Large intestine (tissue), 3 donors: Measurements from ENCODE around the gene NFATC3. TPM values are rescaled to one million over a fixed set of nuclear protein-coding genes. Genes with fewer than 3 reads are reported as not detected.

Experiments
- DNase-seq, 2 donors: peaks; one replicate each; pipeline versions ENCODE4 v3.0.0 to v3.0.0-alpha.2; 2013
- H3K27ac ChIP-seq: one replicate; pipeline ENCODE4 v1.5.1; 2013; ENCODE audit warnings: low read length
- H3K27me3 ChIP-seq: 2 replicates; pipeline ENCODE4 v1.6.1; 2013; ENCODE audit warnings: low read length; ENCODE audit not compliant: control insufficient read depth, insufficient read depth
- H3K36me3 ChIP-seq: 2 replicates; pipeline ENCODE4 v1.6.1; 2013; ENCODE audit warnings: low read length; ENCODE audit not compliant: control insufficient read depth, insufficient read depth
- H3K4me1 ChIP-seq: one replicate; pipeline ENCODE4 v1.6.1; 2013; ENCODE audit warnings: low read length; ENCODE audit not compliant: control insufficient read depth, insufficient read depth
- H3K4me3 ChIP-seq: one replicate; pipeline ENCODE4 v1.5.1; 2013; ENCODE audit warnings: low read length
- H3K9me3 ChIP-seq: one replicate; pipeline ENCODE4 v1.6.1; 2013; ENCODE audit warnings: mild to moderate bottlenecking, low read depth, low read length, moderate library complexity; ENCODE audit not compliant: control insufficient read depth
- WGBS: methylation state at CpG from one replicate; pipeline ENCODE4 v1.1.5; 2013; ENCODE audit warnings: low lambda C conversion rate; ENCODE audit not compliant: insufficient coverage; 5-methylcytosine and 5-hydroxymethylcytosine counted together
- polyA plus RNA-seq: library from polyadenylated mRNA; unstranded; fragments of 120-200 nt; gene quantifications from one replicate; pipeline ENCODE4 v1.2.1, GENCODE V29; 2013

Gene NFATC3
- polyA plus RNA-seq, 1 donor, result 22.0 TPM

DNA sequence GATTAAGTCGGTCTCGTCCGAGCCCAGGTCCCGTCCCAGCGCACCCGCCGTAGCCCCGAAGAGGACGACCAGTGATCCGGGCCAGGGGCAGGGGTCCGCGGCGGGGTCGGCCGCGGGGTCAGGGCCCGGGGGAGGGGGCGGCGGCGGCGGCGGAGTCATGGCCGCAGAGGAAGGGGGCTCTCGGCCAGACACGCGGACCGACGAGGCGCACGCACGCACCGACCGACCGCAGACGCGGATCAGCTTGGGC is 150.6 kb downstream of the NFATC3 start, which contains the start of gene ESRP2:
Gene ESRP2, minus strand, starts transcription at position 241 of the 250 bp plus-strand sequence. Its CDS starts 82 bp downstream, at position 159.
- Histone ChIP-seq H3K4me1 (peaks cover 24% of the 10 kb centered on the region), H3K27ac (peak within 1 kb of the TSS; percentile 94), H3K27me3 (peaks cover 20% of the 10 kb centered on the region), H3K4me3 (peak within 1 kb of the TSS; percentile 59), H3K36me3 (peaks cover 18% of the 10 kb centered on the region), H3K9me3 (no peaks in the 10 kb centered on the region)
- DNase-seq, result no peak
- WGBS, result no CpG with 5 or more reads among the region's 36 CpGs

DNA sequence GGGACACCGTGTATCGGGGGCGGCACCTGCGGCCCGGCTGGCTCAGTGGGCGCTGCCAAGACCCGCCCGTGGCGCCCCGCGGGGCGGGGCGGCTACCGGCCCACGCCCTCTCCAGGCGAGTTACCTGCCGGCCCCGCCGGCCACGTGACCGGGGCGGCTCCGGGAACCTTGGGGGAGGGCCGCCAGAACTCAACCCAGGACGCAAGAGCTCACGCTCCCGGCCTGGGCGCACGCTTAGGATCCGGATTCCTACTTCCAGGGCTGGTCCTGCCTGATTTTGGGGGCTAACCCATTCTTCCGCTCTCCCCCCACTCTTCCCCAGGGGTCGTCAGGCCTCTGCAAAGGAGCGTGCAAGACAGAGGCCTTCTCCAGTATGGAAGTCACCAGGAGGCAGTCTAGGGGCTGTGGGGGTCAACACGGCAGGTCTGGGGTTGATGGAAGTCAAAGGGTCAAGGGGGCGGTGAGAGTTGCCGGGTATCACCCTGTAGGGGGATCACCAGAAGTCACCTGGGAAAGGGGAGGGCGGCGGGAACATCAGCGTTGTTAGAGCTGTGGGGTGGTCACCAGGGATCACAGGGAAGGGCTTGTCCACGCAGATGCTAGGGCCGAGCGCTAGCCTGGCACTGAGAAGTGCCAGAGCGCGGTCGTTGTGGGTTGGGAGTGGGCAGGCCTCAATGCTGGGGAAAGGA is 151.1 kb downstream of the NFATC3 start:
- Histone ChIP-seq H3K9me3 (no peaks in the 10 kb centered on the region), H3K4me3 (peak overlapping the region; percentile 59), H3K27ac (peak overlapping the region; percentile 94), H3K36me3 (peaks cover 13% of the 10 kb centered on the region), H3K4me1 (peaks cover 24% of the 10 kb centered on the region), H3K27me3 (peaks cover 20% of the 10 kb centered on the region)
- peak; percentile 93 to 95 for DNase-seq
- no CpG with 5 or more reads among the region's 45 CpGs for WGBS

DNA sequence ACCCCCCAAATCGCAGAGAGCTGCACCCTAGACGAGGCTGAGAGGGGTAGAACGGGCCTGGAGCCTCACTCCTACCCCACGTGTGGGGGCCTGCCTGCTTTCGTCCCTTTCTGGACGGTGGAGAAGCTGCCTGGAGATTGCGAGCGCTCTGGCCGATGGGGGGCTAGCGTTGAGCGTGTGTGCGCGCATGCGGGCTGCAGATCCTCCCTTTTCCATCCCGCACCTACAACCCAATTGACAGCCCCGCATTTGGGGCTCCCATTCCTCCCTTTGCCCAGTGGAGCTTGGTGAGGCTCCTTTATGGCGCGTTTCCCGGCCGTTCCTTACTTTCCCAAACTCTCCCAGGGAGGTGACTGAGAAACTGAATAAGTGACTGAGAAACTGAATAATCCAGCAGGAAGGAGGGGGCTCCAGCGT is 151.7 kb downstream of the NFATC3 start:
- Histone ChIP-seq H3K4me1 (peaks cover 24% of the 10 kb centered on the region), H3K27ac (peak overlapping the region; percentile 94), H3K36me3 (peaks cover 8% of the 10 kb centered on the region), H3K4me3 (peak overlapping the region; percentile 59), H3K9me3 (no peaks in the 10 kb centered on the region), H3K27me3 (peaks cover 20% of the 10 kb centered on the region)
- no CpG with 5 or more reads among the region's 21 CpGs for WGBS
- peak in 1 of 2 donors; percentile 58 for DNase-seq

DNA sequence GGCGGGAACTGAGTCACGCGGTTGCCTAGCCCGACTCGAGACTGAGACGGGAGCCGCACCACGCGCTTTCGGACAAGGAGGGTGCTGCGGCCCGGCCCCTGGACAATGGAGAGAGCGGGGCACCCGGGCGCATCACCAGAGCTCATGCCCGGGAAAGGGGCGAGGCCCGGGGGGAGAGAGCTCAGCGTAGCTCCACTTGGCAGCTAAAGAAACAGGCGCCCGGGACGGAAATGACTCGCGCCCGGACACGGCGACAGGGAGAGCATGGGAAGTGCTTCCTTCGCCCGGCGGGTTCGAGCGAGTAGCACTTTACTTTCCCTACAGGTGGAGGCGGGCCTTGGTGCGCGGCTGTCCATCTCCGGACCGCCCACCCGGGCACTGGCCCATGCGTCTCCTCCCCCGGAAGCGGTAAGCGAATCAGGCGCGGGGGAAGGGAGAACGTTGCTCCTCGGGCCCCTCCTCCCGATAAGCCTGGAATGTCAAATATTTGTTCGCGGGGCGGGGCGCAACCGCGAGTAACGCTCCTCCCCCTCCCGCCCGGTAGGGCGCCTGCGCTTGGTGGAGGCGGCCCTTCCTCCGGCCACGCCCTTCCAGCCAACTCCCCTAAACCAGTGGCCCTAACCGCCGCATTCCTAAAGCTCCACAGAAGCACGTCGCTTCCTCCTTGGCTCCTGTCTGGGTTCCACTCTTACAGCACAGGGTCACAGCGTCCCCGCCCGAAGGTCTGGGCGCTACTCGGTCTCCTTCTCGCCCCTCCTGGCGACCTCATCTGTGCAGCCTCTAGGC is 152.3 kb downstream of the NFATC3 start:
- peaks cover 24% of the 10 kb centered on the region for H3K4me1 ChIP-seq
- H3K4me3 ChIP-seq, result peak overlapping the region; percentile 59
- peaks cover 20% of the 10 kb centered on the region for H3K27me3 ChIP-seq
- no CpG with 5 or more reads among the region's 72 CpGs for WGBS
- H3K27ac ChIP-seq, result peak overlapping the region; percentile 94
- DNase-seq, result peak; percentile 98 to 100
- H3K36me3 ChIP-seq, result peaks cover 2% of the 10 kb centered on the region
- no peaks in the 10 kb centered on the region for H3K9me3 ChIP-seq

DNA sequence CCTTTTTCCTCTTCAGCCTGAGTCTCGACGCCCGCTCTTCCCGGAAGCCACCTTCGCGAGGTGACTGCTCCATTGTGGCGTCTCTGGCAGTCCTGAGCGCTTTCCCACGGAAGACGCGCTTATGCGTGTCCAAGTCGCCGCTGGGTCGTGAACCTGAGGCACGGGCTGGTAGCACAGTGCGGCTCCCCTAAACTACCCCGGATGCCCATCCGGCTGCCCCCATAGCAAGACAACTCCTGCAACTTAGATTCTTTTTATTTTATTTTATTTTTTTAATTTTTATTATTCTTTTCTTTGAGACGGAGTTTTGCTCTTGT is 152.8 kb downstream of the NFATC3 start:
- no peak for DNase-seq
- WGBS, result 100% methylated on average over 1 of the region's 20 CpGs

DNA sequence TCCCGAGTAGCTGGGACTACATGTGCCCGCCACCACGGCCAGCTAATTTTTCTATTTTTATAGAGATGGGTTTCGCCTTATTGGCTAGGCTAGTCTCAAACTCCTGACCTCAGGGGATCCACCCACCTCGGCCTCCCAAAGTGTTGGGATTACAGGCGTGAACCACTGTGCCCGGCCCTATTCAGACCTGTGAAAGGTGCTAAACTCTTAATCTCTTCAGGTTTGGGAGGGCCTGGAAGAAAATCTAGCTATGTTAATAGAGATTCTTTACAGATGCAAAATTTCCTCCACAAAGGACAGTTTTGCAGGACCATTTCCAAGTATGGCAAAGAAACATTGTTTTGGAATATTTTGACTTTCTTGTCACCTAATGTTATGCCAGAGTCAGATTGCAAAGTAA is 156.9 kb downstream of the NFATC3 start:
- peaks cover 20% of the 10 kb centered on the region for H3K4me1 ChIP-seq
- no peak for DNase-seq
- no peaks in the 10 kb centered on the region for H3K36me3 ChIP-seq
- no peak overlapping the region for H3K27ac ChIP-seq
- no peak overlapping the region for H3K4me3 ChIP-seq
- no CpG with 5 or more reads among the region's 7 CpGs for WGBS
- peaks cover 1% of the 10 kb centered on the region for H3K27me3 ChIP-seq
- H3K9me3 ChIP-seq, result no peaks in the 10 kb centered on the region

More for the DNA sequence above, 152.8 kb downstream of the NFATC3 start:
- Histone ChIP-seq H3K27ac (peak overlapping the region; percentile 89), H3K36me3 (no peaks in the 10 kb centered on the region), H3K4me1 (peaks cover 24% of the 10 kb centered on the region), H3K9me3 (no peaks in the 10 kb centered on the region), H3K4me3 (peak overlapping the region; percentile 59), H3K27me3 (peaks cover 20% of the 10 kb centered on the region)

DNA sequence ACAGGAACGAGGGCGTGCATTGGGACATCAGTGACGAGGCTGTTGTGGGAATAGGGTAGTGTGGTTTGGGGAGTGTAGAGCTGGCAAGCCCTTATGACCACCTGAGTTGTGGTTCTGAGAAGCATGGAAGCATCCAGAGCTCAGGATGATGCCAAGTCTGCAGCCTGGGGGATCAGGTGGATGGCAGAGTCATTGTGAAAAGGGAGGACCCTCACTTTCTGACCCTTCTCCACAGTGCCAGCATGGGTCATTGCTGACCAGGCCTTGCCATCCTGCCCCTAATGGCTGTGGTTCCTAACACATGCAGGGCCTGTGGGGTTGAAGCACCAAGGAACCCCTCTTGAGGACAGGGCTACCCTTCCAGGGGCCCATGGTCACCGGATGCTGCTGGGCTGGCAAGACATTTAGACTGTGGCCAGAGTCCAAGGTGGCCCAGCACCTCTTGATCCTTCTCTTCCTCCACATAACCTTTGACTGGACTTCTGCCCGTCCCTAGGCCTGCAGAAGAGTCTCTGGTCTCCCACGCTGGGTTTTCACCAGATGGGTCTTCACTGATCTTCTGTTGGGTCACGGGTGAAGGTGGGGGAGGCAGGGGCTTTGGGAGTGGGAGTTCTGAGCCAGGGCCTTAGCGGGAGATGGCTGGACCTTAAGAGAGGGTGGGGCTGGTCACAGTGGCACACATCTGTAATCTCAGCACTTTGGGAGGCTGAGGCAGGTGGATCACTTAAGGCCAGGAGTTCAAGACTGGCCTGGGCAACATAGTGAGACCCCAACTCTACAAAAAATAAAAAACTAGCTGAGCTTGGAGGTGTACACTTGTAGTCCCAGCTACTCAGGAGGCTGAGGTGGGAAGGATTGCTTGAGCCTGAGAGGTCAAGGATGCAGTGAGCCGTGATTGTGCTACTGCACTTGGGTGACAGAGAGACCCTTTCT is 158.0 kb downstream of the NFATC3 start:
- no peaks in the 10 kb centered on the region for H3K27me3 ChIP-seq
- H3K4me3 ChIP-seq, result no peak overlapping the region
- no peaks in the 10 kb centered on the region for H3K9me3 ChIP-seq
- WGBS, result no CpG with 5 or more reads among the region's 9 CpGs
- no peaks in the 10 kb centered on the region for H3K36me3 ChIP-seq
- H3K4me1 ChIP-seq, result peaks cover 28% of the 10 kb centered on the region
- DNase-seq, result no peak
- H3K27ac ChIP-seq, result no peak overlapping the region

DNA sequence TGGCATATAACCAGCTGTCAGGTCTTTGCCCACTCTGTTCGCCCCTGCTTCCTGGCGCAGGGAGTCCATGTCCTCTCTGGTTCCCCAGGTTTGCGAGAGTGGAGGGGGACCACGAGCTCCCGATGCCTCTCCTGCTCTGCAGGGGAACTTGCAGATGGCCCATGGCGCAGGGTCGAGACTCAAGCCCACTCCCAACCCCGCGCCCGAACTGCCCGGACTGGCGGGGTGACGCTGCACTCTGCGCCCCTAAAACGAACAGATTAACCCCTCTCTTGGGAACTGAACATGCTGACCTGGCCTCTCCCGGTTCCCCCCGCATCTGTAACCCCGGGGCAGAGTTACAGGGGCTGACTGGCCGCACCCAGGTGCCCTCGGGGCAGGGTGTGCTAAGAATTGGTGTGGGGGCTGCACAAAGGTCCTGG is 159.3 kb downstream of the NFATC3 start:
- H3K36me3 ChIP-seq, result peaks cover 6% of the 10 kb centered on the region
- H3K27ac ChIP-seq, result no peak overlapping the region
- WGBS, result no CpG with 5 or more reads among the region's 20 CpGs

DNA sequence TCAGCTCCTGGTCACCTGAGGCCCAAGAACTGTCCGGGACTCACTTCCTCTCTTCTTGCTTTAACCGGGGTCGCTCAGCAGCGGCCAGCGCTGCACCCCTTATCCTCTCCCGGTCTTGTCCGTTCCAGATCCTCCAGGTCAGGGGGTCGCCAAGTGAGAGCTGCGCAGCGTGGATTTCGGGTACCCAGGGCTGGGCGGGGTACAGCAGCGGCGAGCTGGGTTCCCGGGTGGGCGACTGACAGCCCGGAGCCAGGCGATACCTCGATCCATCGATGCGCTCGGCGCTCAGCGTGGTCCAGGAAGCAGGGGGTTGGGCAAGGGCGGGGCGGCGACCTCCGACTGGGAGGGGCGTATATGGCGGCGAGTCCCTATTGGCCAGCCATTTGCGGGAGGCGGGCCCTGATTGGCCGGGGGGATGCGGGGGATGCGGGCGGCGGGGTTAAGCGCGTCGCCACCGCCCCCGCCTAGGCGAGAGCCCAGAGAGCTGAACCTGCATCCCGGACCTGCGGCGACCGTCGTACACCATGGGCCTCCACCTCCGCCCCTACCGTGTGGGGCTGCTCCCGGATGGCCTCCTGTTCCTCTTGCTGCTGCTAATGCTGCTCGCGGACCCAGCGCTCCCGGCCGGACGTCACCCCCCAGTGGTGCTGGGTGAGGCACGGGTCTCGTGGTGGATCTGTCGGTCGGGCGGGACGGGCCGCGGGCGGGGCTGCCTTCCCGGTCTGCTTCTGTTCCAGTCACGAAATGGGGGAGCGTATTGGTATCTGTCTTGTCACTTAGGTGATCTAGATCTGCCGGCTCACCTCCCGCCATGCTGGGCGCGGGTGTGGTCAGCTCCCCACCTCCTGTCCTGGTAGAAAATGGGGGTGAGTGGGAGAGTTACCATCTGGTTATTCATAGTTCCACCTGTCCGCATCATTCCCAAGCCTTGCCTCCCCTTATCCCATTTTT is 160.0 kb downstream of the NFATC3 start, which contains the start of gene PLA2G15:
Gene PLA2G15, plus strand, starts transcription at position 471 of the 951 bp plus-strand sequence. Its CDS starts 54 bp downstream, at position 525.
- H3K27ac ChIP-seq, result peak within 1 kb of the TSS; percentile 54
- WGBS, result no CpG with 5 or more reads among the region's 75 CpGs

More for the DNA sequence above, 159.3 kb downstream of the NFATC3 start:
- no peak for DNase-seq
- no peaks in the 10 kb centered on the region for H3K9me3 ChIP-seq
- peak overlapping the region; percentile 95 for H3K4me3 ChIP-seq
- no peaks in the 10 kb centered on the region for H3K27me3 ChIP-seq
- peaks cover 28% of the 10 kb centered on the region for H3K4me1 ChIP-seq

More for the DNA sequence above, 160.0 kb downstream of the NFATC3 start, which contains the start of gene PLA2G15:
- Histone ChIP-seq H3K4me3 (peak within 1 kb of the TSS; percentile 95), H3K36me3 (peaks cover 8% of the 10 kb centered on the region), H3K4me1 (peaks cover 28% of the 10 kb centered on the region), H3K27me3 (no peaks in the 10 kb centered on the region), H3K9me3 (no peaks in the 10 kb centered on the region)
- peak; percentile 94 to 97 for DNase-seq
